Mucosa of descending colon (tissue), 3 donors: ENCODE data around the gene TMEM239. TPM values are rescaled to one million over a fixed set of nuclear protein-coding genes. Genes with fewer than 3 reads are reported as not detected.
A peak's percentile ranks its signal among the peaks of the same experiment; 100 is the strongest.
"Not testable (repeated sequence)": the region's sequence is repeated elsewhere in the genome, so short reads cannot be mapped to it uniquely, and the experiment has no call there.

ENCODE experiments used
- ATAC-seq: fragments of 200-7000 bp; cut with Tn5 transposase; one replicate; pipeline ENCODE4 v1.9.1; 2020; ENCODE audit warnings: mild to moderate bottlenecking, moderate library complexity
- DNase-seq, 3 donors: peaks; one replicate each; pipeline ENCODE4 v3.0.0-alpha.2; 2020
- H3K36me3 ChIP-seq: fragments of 200-600 bp; one replicate; pipeline ENCODE4 v1.8.0; 2021; ENCODE audit warnings: low read depth, mild to moderate bottlenecking
- H3K4me1 ChIP-seq: fragments of 200-600 bp; one replicate; pipeline ENCODE4 v1.8.0; 2021; ENCODE audit warnings: low read depth, mild to moderate bottlenecking
- H3K4me3 ChIP-seq: fragments of 200-600 bp; one replicate; pipeline ENCODE4 v1.8.0; 2021; ENCODE audit warnings: mild to moderate bottlenecking
- H3K9me3 ChIP-seq: fragments of 200-600 bp; one replicate; pipeline ENCODE4 v1.8.0; 2021; ENCODE audit warnings: mild to moderate bottlenecking
- CTCF ChIP-seq: fragments of 200-600 bp; IDR thresholded peaks from one replicate; pipeline ENCODE4 v1.8.0; 2022; ENCODE audit warnings: antibody characterized with exemption, mild to moderate bottlenecking
- intact Hi-C, 2 donors: fragments of 100-400 bp; cut with DNase I in 1 of 2; cut with micrococcal nuclease in 1 of 2; formaldehyde crosslinking; loops; one replicate each; pipeline versions ENCODE4 v1.11.0 to v1.11.1; 2022; cut with DNase I, micrococcal nuclease
- total RNA-seq, 3 donors: library from RNA; stranded (reverse); fragmentation: NEBNext Ultra II Directional in 2 of 3; extraction: Animal tissue kit (Norgen Biotek cat#: 25700) in 2 of 3; gene quantifications; one replicate each; pipeline versions ENCODE4 v1.2.1 to v1.2.4, GENCODE V29; 2021 to 2023
- donor health status: DM: no; HTN: no; CAD: no; lungs with moderate emphysema.
- donor health status: DM: no; HTN: no; CAD: no.
- donor health status: DM: no; HTN: yes; CAD: no.

TMEM239 gene
- total RNA-seq, 3 donors from 2014 or later: not detected

GRCh38 chr20:2807019-2807418, 9.1 kb upstream of the TMEM239 start:
- ATAC-seq (no peak), DNase-seq (no peak)
- H3K36me3 ChIP-seq: no peaks in the 10 kb centered on the region
- no peaks in the 10 kb centered on the region for H3K9me3 ChIP-seq
- H3K4me3 ChIP-seq: no peak overlapping the region
- TF ChIP-seq CTCF: no peak
- peaks cover 7% of the 10 kb centered on the region for H3K4me1 ChIP-seq
- intact Hi-C loops: no loop called here

- ATAC-seq, DNase-seq, H3K4me3 ChIP-seq, H3K9me3 ChIP-seq, H3K36me3 ChIP-seq, intact Hi-C loops, H3K4me1 ChIP-seq: not testable (repeated sequence)
Observed at GRCh38 chr20:2807929-2808328, 8.2 kb upstream of the TMEM239 start.

- peaks cover 7% of the 10 kb centered on the region for H3K4me1 ChIP-seq
- no peak for TF ChIP-seq CTCF
- intact Hi-C loops: no loop called here
- DNase-seq: no peak
- no peak for ATAC-seq
- no peaks in the 10 kb centered on the region for H3K9me3 ChIP-seq
- H3K36me3 ChIP-seq: no peaks in the 10 kb centered on the region
- no peak overlapping the region for H3K4me3 ChIP-seq
Observed at GRCh38 chr20:2809690-2810089, 6.5 kb upstream of the TMEM239 start.

- intact Hi-C loops: no loop called here
- H3K36me3 ChIP-seq: no peaks in the 10 kb centered on the region
- DNase-seq (no peak), ATAC-seq (no peak)
- H3K4me3 ChIP-seq: no peak overlapping the region
- TF ChIP-seq CTCF: no peak
- H3K4me1 ChIP-seq: peaks cover 4% of the 10 kb centered on the region
- no peaks in the 10 kb centered on the region for H3K9me3 ChIP-seq
Observed at GRCh38 chr20:2812189-2812588, 4.0 kb upstream of the TMEM239 start.

GRCh38 chr20:2814076-2814475, 2.1 kb upstream of the TMEM239 start:
- DNase-seq (no peak), ATAC-seq (no peak)
- intact Hi-C loops: no loop called here
- Histone ChIP-seq H3K9me3 (no peaks in the 10 kb centered on the region), H3K4me3 (no peak overlapping the region), H3K36me3 (no peaks in the 10 kb centered on the region), H3K4me1 (peaks cover 4% of the 10 kb centered on the region)
- TF ChIP-seq CTCF: no peak

GRCh38 chr20:2814587-2815051, 1.5 kb upstream of the TMEM239 start, which contains the start of gene C20orf141:
C20orf141 (plus strand) TSS chr20:2814987; CDS start chr20:2815185, 198 bp downstream.
- Histone ChIP-seq H3K4me1 (no peaks in the 10 kb centered on the region), H3K9me3 (no peaks in the 10 kb centered on the region), H3K4me3 (no peak within 1 kb of the TSS), H3K36me3 (no peaks in the 10 kb centered on the region)
- no peak for DNase-seq
- intact Hi-C loops: no loop called here
- TF ChIP-seq CTCF: no peak
- peak; percentile 54 for ATAC-seq
